Measurements from ENCODE around the gene LRRK2.

DNA sequence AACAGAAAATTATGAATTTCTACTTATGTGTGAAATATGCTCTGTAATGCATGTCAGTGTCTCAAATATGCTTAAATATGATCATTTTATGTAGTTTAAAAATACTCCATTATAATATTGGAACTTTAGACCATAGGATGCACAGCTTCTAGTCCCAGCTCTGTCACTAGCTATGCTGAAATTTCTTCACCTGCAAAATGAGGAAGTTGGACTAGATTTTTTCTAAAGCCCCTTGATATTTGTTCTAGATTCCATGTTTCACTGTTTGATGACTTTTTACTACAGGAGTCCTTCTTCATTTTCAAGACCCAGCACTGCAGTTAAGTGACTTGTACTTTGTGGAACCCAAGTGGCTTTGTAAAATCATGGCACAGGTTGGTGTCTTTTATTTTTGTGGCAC lies 90.1 kb downstream of the LRRK2 start:
- TF ChIP-seq, protein P1, sequence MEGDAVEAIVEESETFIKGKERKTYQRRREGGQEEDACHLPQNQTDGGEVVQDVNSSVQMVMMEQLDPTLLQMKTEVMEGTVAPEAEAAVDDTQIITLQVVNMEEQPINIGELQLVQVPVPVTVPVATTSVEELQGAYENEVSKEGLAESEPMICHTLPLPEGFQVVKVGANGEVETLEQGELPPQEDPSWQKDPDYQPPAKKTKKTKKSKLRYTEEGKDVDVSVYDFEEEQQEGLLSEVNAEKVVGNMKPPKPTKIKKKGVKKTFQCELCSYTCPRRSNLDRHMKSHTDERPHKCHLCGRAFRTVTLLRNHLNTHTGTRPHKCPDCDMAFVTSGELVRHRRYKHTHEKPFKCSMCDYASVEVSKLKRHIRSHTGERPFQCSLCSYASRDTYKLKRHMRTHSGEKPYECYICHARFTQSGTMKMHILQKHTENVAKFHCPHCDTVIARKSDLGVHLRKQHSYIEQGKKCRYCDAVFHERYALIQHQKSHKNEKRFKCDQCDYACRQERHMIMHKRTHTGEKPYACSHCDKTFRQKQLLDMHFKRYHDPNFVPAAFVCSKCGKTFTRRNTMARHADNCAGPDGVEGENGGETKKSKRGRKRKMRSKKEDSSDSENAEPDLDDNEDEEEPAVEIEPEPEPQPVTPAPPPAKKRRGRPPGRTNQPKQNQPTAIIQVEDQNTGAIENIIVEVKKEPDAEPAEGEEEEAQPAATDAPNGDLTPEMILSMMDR (IDR thresholded peaks at IDR 0.05; ENCODE audit: borderline replicate concordance, extremely low read depth, low read length, poor library complexity, severe bottlenecking), result no peak
- no peak for TF ChIP-seq EZH2 (IDR thresholded peaks at IDR 0.05; ENCODE audit: borderline replicate concordance, low read depth, low read length, severe bottlenecking)
